Liver (tissue), 9 donors: ENCODE measurements around the gene OST4. TPM values are rescaled to one million over a fixed set of nuclear protein-coding genes. Genes with fewer than 3 reads are reported as not detected.

Experiments used
- DNase-seq: peaks from one replicate; pipeline ENCODE4 v3.0.0-alpha.2; 2017; ENCODE audit warnings: low spot score
- H3K27ac ChIP-seq, 2 donors: one replicate each; pipeline ENCODE4 v1.7.0; 2013; ENCODE audit warnings: inconsistent platforms in 2 of 2, low read length in 2 of 2, control low read depth in 1 of 2, low read depth in 1 of 2, mild to moderate bottlenecking in 1 of 2
- H3K27me3 ChIP-seq, 4 donors: one replicate each; pipeline versions ENCODE4 v1.6.1 to v1.7.0; 2013; ENCODE audit warnings: low read length in 3 of 4, inconsistent platforms in 1 of 4, mild to moderate bottlenecking in 1 of 4, moderate library complexity in 1 of 4; ENCODE audit not compliant: control insufficient read depth in 4 of 4, insufficient read depth in 4 of 4
- H3K36me3 ChIP-seq, 4 donors: one replicate each; pipeline versions ENCODE4 v1.6.1 to v1.7.0; 2013; ENCODE audit warnings: low read length in 3 of 4, mild to moderate bottlenecking in 3 of 4, low read depth in 1 of 4, moderate library complexity in 1 of 4; ENCODE audit not compliant: control insufficient read depth in 4 of 4, insufficient read depth in 3 of 4
- H3K4me1 ChIP-seq, 4 donors: one replicate each; pipeline versions ENCODE4 v1.6.1 to v1.7.0; 2013; ENCODE audit warnings: low read length in 3 of 4, mild to moderate bottlenecking in 3 of 4, moderate library complexity in 1 of 4; ENCODE audit not compliant: control insufficient read depth in 4 of 4, insufficient read depth in 4 of 4
- H3K4me3 ChIP-seq, 3 donors: one replicate each; pipeline versions ENCODE4 v1.6.1 to v1.7.0; 2013; ENCODE audit warnings: low read length in 3 of 3, control low read depth in 1 of 3, low read depth in 1 of 3, mild to moderate bottlenecking in 1 of 3
- H3K9ac ChIP-seq, 2 donors: one replicate each; pipeline ENCODE4 v1.7.0; 2013; ENCODE audit warnings: low read length in 2 of 2, mild to moderate bottlenecking in 2 of 2, moderate library complexity in 2 of 2, control low read depth in 1 of 2, low read depth in 1 of 2
- H3K9me3 ChIP-seq, 4 donors: one replicate each; pipeline versions ENCODE4 v1.6.1 to v1.7.0; 2013; ENCODE audit warnings: low read length in 3 of 4; ENCODE audit not compliant: control insufficient read depth in 4 of 4
- ATF3 ChIP-seq: IDR thresholded peaks from 2 replicates; pipeline ENCODE4 v1.6.1; 2016; ENCODE audit warnings: antibody characterized with exemption
- GABPA ChIP-seq, 2 donors: IDR thresholded peaks in 1 of 2; conservative IDR thresholded peaks in 1 of 2; 2 replicates each; pipeline ENCODE4 v1.6.1; 2016; ENCODE audit warnings: antibody characterized with exemption in 2 of 2, mild to moderate bottlenecking in 1 of 2, moderate library complexity in 1 of 2
- HNF4A ChIP-seq, 2 donors: conservative IDR thresholded peaks; 2 replicates each; pipeline ENCODE4 v1.6.1; 2016; ENCODE audit warnings: antibody characterized with exemption in 2 of 2, mild to moderate bottlenecking in 2 of 2
- HNF4G ChIP-seq: IDR thresholded peaks from 2 replicates; pipeline ENCODE4 v1.6.1; 2016; ENCODE audit warnings: antibody characterized with exemption
- NR2F2 ChIP-seq: IDR thresholded peaks from 2 replicates; pipeline ENCODE4 v1.6.1; 2016; ENCODE audit warnings: antibody characterized with exemption
- RAD21 ChIP-seq, 2 donors: IDR thresholded peaks; 2 replicates each; pipeline ENCODE4 v1.6.1; 2016; ENCODE audit warnings: antibody characterized with exemption in 2 of 2, mild to moderate bottlenecking in 2 of 2
- RXRA ChIP-seq, 2 donors: IDR thresholded peaks; 2 replicates each; pipeline ENCODE4 v1.6.1; 2017 to 2018; ENCODE audit warnings: antibody characterized with exemption in 2 of 2, mild to moderate bottlenecking in 1 of 2
- SP1 ChIP-seq: IDR thresholded peaks from 2 replicates; pipeline ENCODE4 v1.6.1; 2018; ENCODE audit warnings: antibody characterized with exemption, mild to moderate bottlenecking
- TAF1 ChIP-seq: conservative IDR thresholded peaks from 2 replicates; pipeline ENCODE4 v1.6.1; 2016; ENCODE audit warnings: antibody characterized with exemption, mild to moderate bottlenecking
- YY1 ChIP-seq: IDR thresholded peaks from 2 replicates; pipeline ENCODE4 v1.6.1; 2016; ENCODE audit warnings: antibody characterized with exemption, mild to moderate bottlenecking
- WGBS: extraction: QIAGEN DNeasy Blood & Tissue Kit; methylation state at CpG from one replicate; pipeline ENCODE4 v1.1.7; 2013; 5-methylcytosine and 5-hydroxymethylcytosine counted together
- polyA plus RNA-seq, 2 donors: library from polyadenylated mRNA; stranded (reverse) in 1 of 2; unstranded in 1 of 2; fragments of 200-250 nt in 1 of 2; fragments of >200 nt in 1 of 2; fragmentation: Nextera tagmentation in 1 of 2; extraction: Ambion mirVana in 1 of 2; gene quantifications; one replicate each; pipeline versions ENCODE4 v1.2.1 to v1.2.3, GENCODE V29; 2013 to 2015
- total RNA-seq, 2 donors: library from RNA; depleted of rRNA; stranded (reverse); fragments of >200 nt; gene quantifications; one replicate each; pipeline ENCODE4 v1.2.3, GENCODE V29; 2014
- donor health status: healthy.
- donor health status: healthy.
- donor health status: healthy.
- donor health status: healthy.
- donor health status: healthy.

OST4 gene
- total and polyA plus RNA-seq, 4 donors, result 94.8 to 377 (median 206) TPM

- Histone ChIP-seq H3K9me3 (no peaks in the 10 kb centered on the region), H3K27me3 (no peaks in the 10 kb centered on the region), H3K4me3 (no peak overlapping the region), H3K4me1 (peaks cover 0 to 20% (median 9%) of the 10 kb centered on the region in 4 donors), H3K27ac (no peak overlapping the region), H3K36me3 (peaks cover 0 to 11% (median 8%) of the 10 kb centered on the region in 4 donors), H3K9ac (no peak overlapping the region)
- WGBS, result 43% methylated on average over 3 of the region's 3 CpGs
- TF ChIP-seq RXRA (IDR thresholded peaks at IDR 0.05) (no peak), HNF4A (conservative IDR thresholded peaks at IDR 0.05) (peak; percentile 14 to 28)
- DNase-seq, result no peak
These were observed 11.1 kb downstream of the OST4 start for GRCh38 chr2:27060323-27060722.

DNA sequence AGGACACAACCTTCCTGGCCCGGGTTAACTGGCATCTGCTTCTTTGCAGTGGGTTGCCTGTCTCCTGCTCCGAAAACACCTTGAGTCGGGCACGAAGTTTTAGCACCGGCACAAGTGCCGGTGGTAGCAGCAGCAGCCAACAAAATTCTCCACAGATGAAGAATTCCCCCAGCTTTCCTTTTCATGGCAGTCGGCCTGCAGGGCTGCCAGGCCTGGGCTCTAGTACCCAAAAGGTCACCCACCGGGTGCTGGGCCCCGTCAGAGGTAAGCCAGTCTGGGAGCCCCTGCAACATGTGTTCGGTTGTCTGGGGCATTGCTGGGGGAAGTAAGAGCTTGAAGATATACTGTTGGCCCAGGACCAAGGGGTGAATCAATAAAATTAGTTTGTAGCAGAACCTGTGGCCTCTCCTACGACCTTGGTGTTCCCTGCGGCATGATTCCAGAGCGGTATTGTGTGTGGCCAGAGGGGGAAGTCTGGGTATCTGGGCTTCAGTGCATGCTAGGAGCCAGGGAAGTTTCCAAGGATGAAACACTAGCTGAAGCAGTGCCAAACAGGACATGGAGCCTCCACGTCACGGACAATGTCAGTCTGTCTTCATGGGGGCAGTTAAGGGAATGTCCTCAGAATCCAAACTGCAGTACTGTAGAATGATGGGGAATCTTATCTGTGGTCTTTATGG, 12.2 kb downstream of the OST4 start:
- WGBS, result 73% methylated on average over 15 of the region's 15 CpGs
- DNase-seq, result no peak
- peaks cover 0 to 18% (median 14%) of the 10 kb centered on the region in 4 donors for H3K36me3 ChIP-seq
- TF ChIP-seq NR2F2, result peak; percentile 49
- TF ChIP-seq YY1, result no peak
- TF ChIP-seq RXRA (IDR thresholded peaks at IDR 0.05), result peak in 1 of 2 donors; percentile 19
- peak in 1 of 2 donors; percentile 2 for TF ChIP-seq RAD21 (IDR thresholded peaks at IDR 0.05)
- no peak overlapping the region for H3K9ac ChIP-seq
- H3K4me1 ChIP-seq, result peaks cover 0 to 20% (median 9%) of the 10 kb centered on the region in 4 donors
- no peaks in the 10 kb centered on the region for H3K9me3 ChIP-seq
- no peak overlapping the region for H3K4me3 ChIP-seq
- no peaks in the 10 kb centered on the region for H3K27me3 ChIP-seq
- H3K27ac ChIP-seq, result peak overlapping the region in 1 of 2 donors; percentile 7

DNA sequence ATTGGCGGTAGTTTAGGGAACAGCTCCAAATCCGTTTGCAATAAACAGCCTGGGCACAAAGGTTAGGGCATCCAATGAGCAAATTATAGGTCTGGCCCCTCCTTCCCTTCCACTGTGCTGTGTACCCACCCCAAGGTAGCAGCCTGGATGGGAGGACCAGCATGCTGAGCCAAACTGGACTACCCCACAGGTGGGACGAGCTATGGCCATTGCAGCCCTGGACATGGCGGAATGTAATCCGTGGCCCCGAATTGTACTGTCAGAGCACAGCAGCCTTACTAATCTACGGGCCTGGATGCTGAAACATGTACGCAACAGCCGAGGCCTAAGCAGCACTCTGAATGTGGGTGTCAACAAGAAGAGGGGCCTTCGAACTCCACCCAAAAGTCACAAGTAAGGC, 13.2 kb downstream of the OST4 start:
- Histone ChIP-seq H3K27ac (no peak overlapping the region), H3K36me3 (peaks cover 0 to 18% (median 16%) of the 10 kb centered on the region in 4 donors), H3K4me3 (no peak overlapping the region), H3K9me3 (no peaks in the 10 kb centered on the region), H3K9ac (no peak overlapping the region), H3K4me1 (peaks cover 0 to 20% (median 9%) of the 10 kb centered on the region in 4 donors), H3K27me3 (no peaks in the 10 kb centered on the region)
- 94% methylated on average over 10 of the region's 10 CpGs for whole genome bisulfite sequencing
- no peak for DNase-seq
- TF ChIP-seq ATF3, result no peak
- no peak for TF ChIP-seq YY1
- TF ChIP-seq SP1, result no peak
- TF ChIP-seq GABPA (IDR thresholded peaks at IDR 0.05 in 1 of 2, conservative IDR thresholded peaks at IDR 0.05 in 1 of 2), result no peak

DNA sequence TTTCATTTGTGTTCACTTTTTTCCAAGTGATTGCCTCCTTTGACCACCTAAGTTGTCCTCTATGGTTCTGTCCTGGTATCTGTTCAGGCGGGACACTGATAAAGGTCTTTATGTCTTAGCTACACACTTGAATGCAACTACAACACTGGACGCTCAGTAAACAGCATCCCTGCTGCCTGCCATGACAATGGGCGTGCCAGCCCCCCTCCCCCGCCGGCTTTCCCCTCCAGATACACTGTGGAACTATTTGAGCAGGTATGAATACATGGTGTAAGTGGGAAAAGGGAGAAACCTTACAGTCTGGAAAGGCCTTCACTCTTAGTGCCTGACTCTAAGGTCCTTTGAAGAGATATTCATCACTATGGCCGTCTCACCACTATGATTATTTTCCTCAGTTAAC, 14.3 kb downstream of the OST4 start:
- Histone ChIP-seq H3K9me3 (no peaks in the 10 kb centered on the region), H3K4me3 (no peak overlapping the region), H3K4me1 (peaks cover 0 to 21% (median 11%) of the 10 kb centered on the region in 4 donors), H3K9ac (no peak overlapping the region), H3K36me3 (peaks cover 0 to 18% (median 16%) of the 10 kb centered on the region in 4 donors), H3K27ac (no peak overlapping the region), H3K27me3 (no peaks in the 10 kb centered on the region)
- no peak for TF ChIP-seq TAF1
- no peak for TF ChIP-seq HNF4G
- 93% methylated on average over 6 of the region's 6 CpGs for WGBS
- no peak for DNase-seq
